Activated CD4-positive, CD25-positive, alpha-beta regulatory T cell treated with anti-CD3 and anti-CD28 coated beads, Interleukin-2, amount 50 U/mL, for 16 hours (primary cell): ENCODE data around the gene CRACDL.
"Not testable (repeated sequence)": the region's sequence is repeated elsewhere in the genome, so short reads cannot be mapped to it uniquely, and the experiment has no call there.

Source experiments
- DNase-seq: peaks from one replicate; pipeline ENCODE4 v3.0.0-alpha.2; 2020; ENCODE audit warnings: low read depth, low spot score

The CRACDL gene

DNA sequence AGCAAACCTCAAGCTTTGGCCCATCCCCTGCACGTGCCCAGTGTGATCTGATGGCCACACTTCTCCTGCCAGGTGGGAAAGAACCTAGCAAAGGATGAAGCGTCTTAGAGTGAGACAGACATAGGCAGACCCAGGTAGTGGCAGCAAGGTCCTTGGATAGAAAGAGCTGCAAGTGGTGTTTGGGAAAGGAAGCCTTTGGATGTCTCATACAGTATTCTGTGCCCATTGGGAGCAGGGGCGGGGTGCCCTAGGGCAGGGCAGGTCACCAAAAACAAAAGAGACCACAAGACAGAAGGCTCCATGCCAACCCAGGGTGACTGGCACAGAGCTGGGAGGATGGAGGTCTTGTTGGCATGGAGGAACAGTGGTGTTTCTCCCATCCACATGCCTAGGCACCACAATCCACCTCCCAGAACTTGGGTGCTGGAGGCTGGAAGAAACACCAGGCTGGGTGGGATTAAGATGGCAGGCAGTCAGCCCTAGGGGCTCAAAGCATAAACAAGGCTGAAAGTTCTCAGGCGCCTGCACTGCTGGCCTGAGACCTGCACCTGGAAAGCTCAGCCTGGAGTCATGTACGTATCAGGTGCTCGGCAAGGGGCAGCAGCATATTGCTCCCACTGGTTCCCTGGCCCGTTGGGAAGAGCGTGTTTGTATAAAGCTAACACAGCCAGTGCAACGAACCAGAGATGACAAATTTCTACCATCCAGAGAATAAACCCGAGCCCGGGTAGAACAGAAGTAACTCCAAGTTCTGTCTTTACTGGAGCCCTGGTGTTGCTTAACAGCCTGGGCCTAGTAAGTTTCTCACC lies 52.9 kb downstream of the CRACDL start:
- DNase-seq = no peak

DNA sequence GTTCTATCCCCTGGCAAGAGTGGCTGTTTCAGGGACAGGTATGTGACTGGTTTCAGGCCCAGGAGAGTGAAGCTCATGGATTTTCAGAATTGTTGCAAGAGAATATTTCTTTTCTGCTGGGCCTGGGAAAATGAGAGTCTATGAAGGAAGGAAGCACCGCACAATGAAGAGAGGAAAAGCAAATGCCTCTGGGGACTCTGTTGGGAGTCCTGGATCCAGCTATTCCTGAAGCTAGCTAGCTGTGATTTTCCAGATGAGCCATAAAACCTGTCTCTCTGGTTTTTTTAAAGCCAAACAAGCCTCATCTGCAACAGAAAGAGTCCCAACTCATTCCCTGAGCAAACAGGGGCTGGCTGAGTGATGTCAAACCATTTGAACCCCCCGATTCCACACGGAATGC lies 53.7 kb downstream of the CRACDL start:
- DNase-seq = no peak

DNA sequence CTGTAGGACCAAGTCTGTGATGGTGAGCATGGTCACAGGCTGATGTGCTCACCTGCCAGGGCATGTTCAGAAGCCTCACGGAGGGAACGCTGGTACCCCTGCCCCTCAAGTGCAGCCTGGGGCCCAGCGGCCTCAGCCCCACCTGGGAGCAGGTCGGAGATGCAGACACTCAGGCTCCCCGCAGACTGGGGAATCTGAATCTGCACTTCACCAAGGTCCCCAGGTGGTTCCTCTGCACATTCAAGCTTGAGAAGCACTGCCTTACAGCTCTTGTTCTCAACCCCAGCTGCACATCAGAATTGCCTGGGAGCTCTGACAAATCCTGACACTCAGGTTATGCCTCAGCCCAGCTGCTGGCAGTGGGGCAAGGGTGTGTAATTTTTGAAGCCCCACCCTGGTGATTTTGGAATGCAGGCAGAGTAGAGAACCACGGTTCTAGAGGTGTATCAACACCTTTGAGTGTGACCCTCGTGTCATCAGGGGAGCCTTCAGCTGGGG lies 54.8 kb downstream of the CRACDL start:
- no peak for DNase-seq

DNA sequence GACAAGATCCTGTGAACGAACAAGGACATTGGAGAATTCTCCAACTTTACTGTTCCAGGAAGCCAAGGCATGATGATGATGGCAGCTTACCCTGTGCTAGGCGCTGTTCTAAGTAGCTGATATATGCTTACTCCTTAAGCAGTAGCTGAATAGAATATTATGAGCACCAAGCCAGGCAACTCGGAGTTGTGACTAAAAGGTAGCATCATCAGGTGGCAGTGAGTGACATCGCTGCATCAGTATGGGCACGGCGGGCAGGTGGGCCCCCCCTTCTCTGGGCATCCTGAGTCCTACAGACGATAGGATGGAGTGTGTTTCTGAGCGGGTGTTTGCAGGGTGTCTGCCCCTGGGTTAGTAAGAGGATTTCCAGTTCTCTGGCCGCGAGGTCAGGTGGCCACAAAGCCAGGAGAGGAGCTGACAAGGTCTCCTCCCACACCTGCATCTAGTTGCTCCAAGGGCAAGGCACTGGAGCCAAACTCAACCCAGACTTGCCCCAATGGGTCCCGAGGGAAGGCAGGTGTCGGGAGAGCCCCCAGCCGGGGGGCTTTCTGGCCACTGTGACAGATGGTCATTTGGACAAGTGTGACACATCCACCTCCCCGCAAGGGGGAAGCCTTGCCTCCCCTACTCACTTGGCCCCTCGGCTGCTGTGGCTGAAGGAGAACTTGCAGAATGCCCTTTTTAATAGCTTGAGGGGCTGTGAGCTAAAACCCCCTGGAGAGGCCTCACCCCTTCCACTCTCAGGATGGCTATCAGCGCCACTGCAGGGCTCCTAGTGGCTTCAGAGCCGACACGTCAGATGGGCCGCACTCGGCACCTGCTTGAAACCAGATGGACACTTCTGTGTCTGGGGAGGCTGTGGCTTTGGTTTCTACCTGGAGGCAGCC lies 55.5 kb downstream of the CRACDL start:
- no peak for DNase-seq

DNA sequence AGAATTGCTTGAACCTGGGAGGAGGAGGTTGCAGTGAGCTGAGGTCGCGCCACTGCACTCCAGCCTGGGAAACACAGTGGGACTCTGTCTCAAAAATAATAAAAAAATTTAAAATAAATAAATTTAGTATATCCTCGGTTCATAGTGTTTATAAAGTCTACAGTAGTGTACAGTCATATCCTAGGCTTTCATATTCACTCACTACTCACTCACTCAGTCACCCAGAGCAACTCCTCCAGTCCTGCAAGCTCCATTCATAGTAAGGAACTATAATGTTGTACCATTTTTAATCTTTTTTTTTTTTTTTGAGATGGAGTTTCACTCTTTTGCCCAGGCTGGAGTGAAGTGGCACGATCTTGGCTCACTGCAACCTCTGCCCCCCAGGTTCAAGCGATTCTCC lies 58.4 kb downstream of the CRACDL start:
- DNase-seq = not testable (repeated sequence)

DNA sequence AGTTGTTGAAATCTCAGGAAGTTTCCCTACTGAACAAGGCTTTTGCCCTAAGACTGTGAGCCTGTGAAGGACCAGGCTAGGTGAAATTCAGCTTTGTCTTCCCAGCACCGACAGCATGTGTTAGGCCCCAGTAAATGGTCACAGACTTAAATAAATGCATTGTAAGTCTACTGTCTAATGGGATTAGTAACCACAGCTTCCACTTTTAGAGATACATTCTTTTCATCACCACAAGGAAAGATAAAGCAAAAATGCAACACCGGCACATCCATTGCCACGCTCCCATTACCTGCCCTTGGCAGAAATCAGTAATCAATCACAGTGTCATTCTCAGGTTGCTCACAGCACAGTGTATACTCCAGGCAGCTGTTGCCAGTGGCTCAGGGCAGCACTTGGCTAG lies 59.3 kb downstream of the CRACDL start:
- DNase-seq = no peak

DNA sequence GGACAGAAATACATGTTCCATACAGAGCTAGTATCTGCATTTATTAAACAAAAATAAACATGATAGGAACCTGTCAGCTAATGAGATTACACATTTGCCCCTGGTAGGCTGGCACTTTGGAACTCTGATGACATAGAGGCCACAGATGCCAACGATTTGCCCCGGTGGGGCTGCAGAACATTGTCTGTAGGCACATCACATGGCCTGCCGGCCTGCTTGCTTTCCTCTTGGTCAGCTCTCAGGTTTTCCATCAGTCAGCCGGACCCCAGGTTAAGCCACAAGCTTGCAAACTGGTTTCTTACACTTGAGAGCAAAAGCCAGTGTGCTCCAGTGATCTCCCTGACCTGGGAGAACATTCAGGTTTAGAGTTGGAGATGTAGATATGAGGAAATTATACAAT lies 60.3 kb downstream of the CRACDL start:
- no peak for DNase-seq

DNA sequence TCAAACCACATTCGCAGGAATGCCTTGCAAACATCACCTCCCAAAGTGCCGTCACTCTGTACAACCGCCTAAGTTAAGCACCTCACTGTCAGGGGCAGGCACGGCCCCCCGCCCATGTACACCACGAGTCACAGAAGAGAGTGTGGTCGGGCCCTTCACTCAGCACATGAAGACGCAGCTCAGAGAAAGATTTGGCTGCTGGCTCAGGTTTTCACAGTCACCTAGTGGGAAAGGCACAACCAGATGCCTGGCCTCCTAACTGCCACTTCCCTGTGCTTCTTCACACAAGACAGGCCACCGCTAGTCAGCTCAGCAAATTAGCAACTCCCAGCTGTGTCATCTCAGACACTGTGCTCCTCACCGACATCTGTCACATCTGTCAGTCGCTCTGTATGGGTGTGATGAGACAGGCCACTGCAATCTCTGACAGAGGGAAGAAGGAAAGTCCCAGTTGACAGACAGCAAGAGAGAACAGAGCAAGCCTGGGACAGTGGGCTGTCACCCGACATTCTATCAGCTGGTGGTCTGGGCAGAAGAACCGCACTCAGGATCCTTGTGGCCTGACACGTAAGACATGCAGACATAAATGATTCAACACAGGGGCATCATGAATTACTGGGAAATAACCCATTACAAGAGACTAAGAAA lies 60.8 kb downstream of the CRACDL start:
- no peak for DNase-seq

DNA sequence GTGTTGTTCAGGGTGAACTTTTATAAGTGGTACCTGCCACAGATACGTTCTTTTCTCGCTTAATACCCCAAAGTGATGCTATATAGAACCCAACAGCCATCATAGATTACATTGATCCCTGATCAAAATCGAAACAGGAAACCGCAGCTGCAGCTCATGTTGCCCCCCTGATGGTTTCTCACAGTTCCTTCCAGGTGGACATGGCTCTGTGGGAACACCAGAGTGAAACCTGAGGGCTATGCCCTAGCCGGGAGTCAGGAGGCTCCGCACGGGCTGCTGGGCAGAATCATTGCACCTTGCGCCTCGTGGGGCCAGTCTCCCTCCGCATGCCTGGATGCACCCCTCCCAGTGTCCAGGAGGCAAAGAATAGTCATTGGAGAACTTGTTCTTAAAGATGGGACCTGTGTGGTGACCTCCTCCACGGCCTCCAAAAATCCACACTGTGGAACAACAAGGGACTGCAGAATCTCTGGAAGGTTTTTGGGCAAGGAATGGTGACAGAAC lies 61.8 kb downstream of the CRACDL start:
- no peak for DNase-seq

DNA sequence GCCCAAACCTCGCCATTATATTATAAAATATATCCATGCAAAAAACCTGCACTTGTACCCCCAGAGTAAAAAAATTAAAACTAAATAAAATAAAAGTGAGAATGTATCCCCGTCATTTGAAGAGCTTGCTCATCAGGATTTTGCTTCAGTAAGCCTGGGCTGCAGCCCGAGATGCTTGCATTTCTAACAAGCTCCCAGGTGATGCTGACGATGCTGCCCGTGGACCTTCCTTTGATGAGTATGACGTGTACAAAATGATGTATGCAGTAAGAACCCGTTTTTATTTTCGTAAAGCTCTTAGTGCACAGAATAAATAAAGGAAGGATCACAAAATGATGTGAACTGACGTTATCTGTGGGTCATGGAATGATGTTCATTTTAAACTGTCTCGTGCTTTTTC lies 63.5 kb downstream of the CRACDL start:
- no peak for DNase-seq

DNA sequence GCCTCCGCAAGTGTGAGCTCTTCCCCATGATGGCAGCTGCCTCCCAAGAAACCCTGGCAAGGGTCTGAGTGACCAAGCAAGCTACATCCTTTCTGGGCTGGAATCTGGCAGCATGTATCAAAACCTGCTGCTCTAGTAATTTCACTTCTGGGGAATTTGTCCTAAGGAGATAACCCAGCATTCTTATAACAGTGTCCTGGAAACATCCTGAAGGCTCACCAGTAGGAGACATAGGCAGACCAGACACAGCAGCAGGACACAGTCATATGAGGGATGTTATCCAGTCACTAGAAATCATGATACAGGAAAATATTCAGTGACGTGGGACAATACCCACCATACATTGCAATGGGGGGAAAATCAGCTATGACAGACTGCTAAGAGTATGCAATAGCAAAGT lies 64.5 kb downstream of the CRACDL start:
- DNase-seq = no peak

DNA sequence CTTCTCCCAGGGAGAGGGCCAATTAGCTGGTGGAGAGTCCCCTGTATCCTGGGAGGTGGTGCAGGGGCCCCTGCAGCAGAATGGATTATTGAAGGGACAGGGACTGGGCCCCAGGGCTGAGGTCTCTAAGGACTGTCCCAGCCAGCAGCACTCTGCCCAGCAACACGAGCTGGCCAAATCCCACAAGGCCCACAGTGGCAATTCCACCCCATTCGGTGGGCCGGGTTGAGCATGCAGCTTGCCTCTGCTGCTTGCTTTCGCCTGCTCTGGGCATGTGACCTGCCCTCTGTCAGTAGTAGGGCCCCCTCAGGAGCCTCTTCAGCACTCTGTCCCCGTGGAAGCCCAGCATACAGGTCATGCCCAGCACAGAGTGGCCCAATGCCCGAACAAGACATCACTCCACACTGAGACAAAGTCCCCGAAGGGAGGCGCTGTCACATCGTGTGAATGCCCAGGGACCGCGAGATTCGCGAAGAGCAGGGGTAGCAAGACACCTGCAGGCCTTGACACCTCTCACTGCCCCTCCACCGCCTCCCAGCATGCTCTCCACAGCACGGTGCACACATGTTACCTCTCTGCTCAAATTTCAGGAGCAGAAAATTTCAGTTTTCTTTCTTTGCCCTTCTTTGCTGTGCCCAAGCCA lies 65.4 kb downstream of the CRACDL start:
- no peak for DNase-seq

DNA sequence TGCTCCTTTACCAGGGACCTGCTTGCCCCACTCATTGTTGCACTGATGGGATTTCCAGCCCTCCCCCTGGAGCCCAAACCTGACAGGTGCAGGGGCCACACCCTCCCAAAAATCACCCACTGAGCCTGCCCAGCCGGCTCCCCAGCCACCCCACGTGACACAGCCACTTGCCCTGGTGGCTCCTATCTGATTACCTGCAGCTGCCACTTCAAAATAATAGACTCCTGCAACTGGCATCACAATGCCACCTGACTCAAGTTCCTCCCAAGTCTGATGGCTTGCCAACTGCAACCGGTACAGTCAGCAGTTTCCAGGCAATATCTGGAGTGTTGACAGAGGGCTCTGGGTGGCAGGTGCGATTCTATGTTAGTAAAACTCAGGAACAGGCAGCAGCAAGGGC lies 66.2 kb downstream of the CRACDL start:
- DNase-seq = no peak

DNA sequence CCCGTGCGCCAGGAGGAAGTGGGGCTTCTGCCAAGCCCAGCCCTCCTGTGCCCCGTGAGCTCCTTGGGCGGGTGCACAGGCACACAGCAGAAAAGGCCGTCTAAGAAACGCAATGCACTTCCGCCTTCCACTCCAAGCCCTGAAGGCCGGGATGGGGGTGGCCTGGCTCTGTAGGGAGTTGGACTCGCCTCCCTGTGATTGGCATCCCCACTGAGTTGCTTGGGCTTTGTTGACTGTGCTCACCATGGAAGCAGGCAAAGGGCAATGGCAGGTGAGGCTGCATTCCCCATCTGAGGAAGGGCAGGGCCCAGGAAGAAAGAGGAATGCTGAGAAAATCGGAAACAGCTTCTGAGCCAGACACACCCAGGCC lies 66.8 kb downstream of the CRACDL start:
- no peak for DNase-seq

DNA sequence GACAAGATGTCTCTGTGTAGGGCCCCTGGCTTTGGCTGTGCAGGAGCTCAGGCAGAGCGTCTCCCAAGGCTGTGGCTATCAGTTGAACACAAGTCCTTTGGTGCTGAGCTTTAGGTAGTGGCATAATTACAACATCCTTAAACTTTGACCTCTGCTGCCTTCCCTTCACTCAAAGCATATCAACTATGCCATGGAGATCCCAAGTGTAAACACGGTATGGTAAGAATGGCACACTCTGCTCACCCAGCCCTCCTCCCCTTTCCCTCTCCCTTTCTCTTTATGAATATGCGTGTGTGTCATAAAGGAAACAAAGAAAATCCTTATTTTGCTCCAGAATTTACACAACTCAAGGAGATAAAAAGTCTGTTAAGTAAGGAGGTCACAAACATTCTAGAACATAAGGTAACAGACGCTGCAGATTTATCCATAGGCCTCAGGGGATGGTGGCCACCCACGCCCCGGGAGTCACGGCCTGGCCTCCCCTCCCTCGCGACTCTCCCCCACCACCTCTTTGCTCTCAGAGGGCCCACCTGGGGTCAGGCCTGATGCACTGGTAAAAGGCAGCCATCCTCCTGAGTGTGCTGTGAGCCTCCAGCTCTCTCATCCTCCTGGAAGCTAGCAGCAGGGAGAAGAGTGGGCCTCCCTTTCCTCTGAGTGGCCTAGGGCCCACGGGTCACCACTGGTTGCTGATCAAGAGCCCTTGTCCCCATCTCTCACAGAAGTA lies 67.3 kb downstream of the CRACDL start:
- DNase-seq = no peak

DNA sequence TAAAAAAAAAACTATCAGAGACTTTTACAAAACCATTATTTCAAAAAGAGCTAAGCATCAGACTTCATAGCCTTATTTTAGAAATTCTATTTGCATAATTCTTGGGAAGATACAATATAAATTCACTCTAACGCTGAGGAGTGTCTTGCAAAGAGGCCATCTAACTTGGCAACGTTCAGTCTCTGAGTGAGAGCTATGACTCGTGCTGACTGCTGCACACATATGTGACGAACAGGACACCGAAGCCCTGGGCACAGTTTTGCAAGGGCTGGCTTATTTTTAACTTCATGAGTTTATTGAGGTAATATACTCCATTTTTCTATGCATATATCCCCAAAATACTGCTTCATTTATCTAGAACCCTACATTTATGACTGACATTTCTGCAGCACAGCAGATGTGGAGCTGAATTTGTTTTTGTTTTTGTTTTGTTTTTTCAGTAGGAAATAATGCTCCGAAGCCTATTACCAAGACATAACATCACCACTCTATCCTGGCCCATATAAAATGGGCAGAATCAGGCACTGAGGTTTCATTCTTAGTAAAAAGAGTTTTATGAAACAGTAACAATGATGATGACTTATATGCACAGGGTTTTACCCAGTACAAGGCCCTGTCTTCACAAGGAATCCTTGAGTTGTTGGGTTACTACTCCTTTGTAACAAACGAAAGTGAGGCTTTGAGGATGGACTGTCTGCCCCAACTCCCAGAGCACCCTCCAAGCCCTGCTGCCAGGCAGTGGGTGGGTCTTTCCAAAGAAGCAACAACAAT lies 68.3 kb downstream of the CRACDL start:
- no peak for DNase-seq

DNA sequence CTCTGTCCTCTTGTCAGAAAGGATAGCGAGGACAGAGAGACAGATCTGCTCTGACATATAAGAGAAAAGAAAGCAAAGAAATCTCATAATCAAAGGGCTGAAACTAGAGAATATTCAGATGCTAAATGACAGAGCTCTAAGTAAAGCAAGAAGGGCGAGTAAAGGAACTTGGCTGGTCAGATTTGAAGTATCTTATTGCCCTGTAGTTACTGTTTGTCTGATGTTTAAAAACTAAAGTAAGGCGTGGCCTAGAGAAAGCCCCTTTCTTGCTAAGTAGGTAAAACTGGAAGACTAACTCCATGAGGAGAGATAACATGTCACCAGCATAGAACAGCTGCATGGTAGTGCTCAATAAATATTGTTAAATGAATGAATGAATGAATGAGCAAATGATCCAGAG lies 70.0 kb downstream of the CRACDL start:
- no peak for DNase-seq

DNA sequence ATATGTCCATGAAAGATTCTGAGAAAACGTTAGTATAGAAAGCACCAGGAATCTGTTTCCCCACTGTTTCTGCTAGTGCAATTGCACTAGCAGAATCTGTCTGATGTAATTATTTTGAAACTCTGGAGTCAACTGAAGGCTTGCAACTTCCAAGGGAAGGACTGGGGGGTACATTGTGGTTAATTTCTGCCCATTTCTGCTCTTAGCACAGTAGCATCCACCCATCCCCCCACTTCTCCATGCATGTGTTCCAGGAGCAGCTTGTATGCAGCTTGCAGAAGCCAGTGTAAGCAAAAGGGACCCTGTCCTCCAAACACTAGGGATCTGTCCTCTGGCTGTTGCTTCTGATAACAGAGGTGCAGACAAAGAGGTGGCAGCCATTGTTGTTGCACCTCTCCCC lies 74.4 kb downstream of the CRACDL start:
- no peak for DNase-seq

DNA sequence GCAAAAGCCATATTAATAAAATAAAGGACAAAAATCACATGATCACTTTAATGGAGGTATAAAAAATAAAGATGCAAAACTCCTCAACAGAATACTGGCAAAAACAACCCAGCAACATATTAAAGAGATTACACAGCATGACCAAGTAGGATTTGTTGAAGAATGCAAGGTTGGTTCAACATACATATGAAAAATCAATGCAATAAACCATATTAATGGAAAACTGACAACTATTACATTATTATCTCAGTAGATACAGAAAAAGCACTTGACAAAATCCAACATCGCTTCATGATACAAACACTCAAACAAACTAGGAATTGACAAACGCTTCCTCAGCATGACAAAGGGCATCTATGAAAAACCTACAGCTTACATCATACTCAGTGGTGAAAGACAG lies 76.7 kb downstream of the CRACDL start:
- DNase-seq = no peak

DNA sequence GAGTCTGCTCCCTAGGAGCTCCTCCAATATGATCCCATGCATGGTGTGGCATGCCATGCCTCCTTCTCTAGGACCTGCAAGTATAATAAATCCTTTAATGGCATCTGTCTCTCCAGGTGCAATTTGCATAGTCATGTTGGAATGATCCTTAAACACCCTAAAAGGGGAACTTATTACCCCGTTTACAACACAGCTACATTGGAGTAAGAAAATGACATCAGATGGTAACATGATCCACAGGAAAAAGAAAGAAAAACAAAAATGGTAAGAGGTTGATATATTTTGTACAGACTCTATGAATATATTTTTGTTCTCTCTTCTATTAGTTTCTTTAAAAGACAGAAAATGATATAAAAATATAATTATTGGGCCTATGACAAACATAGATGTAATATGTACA lies 79.0 kb downstream of the CRACDL start:
- DNase-seq = no peak
